Measurements from ENCODE around the gene ACSS1. TPM values are rescaled to one million over a fixed set of nuclear protein-coding genes. Genes with fewer than 3 reads are reported as not detected.

ACSS1 gene
- total RNA-seq, 1 donor from 2014 or later, result not detected

GRCh38 chr20:25099601-25100140, 41.7 kb upstream of the ACSS1 start:
- Mint-ChIP-seq H3K9me3 (peaks cover 6% of the 10 kb centered on the region), H3K4me3 (no peak overlapping the region)
- TF ChIP-seq EZH2phosphoT487 (IDR thresholded peaks at IDR 0.05) (no peak), EZH2 (IDR thresholded peaks at IDR 0.05) (no peak)
- TF ChIP-seq, protein P1, sequence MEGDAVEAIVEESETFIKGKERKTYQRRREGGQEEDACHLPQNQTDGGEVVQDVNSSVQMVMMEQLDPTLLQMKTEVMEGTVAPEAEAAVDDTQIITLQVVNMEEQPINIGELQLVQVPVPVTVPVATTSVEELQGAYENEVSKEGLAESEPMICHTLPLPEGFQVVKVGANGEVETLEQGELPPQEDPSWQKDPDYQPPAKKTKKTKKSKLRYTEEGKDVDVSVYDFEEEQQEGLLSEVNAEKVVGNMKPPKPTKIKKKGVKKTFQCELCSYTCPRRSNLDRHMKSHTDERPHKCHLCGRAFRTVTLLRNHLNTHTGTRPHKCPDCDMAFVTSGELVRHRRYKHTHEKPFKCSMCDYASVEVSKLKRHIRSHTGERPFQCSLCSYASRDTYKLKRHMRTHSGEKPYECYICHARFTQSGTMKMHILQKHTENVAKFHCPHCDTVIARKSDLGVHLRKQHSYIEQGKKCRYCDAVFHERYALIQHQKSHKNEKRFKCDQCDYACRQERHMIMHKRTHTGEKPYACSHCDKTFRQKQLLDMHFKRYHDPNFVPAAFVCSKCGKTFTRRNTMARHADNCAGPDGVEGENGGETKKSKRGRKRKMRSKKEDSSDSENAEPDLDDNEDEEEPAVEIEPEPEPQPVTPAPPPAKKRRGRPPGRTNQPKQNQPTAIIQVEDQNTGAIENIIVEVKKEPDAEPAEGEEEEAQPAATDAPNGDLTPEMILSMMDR (IDR thresholded peaks at IDR 0.05), result no peak

DNA sequence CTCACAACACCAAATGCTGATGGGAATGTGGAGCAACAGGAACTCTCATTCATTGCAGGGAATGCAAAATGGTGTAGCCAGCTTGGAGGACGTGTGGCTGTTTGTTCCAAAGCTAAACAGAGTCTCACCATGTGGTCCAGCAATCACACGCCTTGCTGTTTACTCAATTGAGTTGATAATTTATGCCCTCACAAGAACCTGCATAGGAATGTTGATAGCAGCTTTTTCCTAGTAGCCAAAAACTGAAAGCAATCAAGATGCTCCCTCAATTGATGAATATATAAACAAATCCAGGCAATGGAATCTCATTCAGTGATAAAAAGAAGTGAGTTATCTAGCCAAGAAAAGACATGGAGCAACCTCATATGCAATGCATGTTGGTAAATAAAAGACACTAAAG, 39.6 kb upstream of the ACSS1 start:
- H3K9ac ChIP-seq, result no peak overlapping the region
- no peak for DNase-seq (ENCODE audit: low spot score)
- no peak overlapping the region for H3K4me3 Mint-ChIP-seq
- H3K79me2 ChIP-seq (ENCODE audit: low read depth), result no peaks in the 10 kb centered on the region
- H3K36me3 ChIP-seq, result no peaks in the 10 kb centered on the region
- H4K20me1 ChIP-seq (ENCODE audit: low read depth), result no peaks in the 10 kb centered on the region
- no peaks in the 10 kb centered on the region for H3K36me3 Mint-ChIP-seq
- no peaks in the 10 kb centered on the region for H3K27me3 ChIP-seq
- peaks cover 5% of the 10 kb centered on the region for H3K4me1 Mint-ChIP-seq
- H2AFZ ChIP-seq (replicated peaks), result no peak overlapping the region
- peaks cover 10% of the 10 kb centered on the region for H3K4me1 ChIP-seq
- no peak overlapping the region for H3K27ac Mint-ChIP-seq
- no peak for TF ChIP-seq EZH2 (IDR thresholded peaks at IDR 0.05)
- TF ChIP-seq EZH2phosphoT487 (IDR thresholded peaks at IDR 0.05), result no peak
- TF ChIP-seq, protein P1 (IDR thresholded peaks at IDR 0.05), result no peak
- no peak overlapping the region for H3K4me3 ChIP-seq
- peaks cover 3% of the 10 kb centered on the region for H3K27me3 Mint-ChIP-seq (ENCODE audit: insufficient read depth, low read depth)
- no peaks in the 10 kb centered on the region for H3F3A ChIP-seq (ENCODE audit: low read depth)
- H3K27ac ChIP-seq, result no peak overlapping the region
- no peaks in the 10 kb centered on the region for H3K9me3 Mint-ChIP-seq
- H3K4me2 ChIP-seq, result no peak overlapping the region
- no peaks in the 10 kb centered on the region for H3K9me3 ChIP-seq (ENCODE audit: low read depth)

More at GRCh38 chr20:25099601-25100140, 41.7 kb upstream of the ACSS1 start:
- H3K4me3 ChIP-seq, result no peak overlapping the region
- H3K4me1 Mint-ChIP-seq, result peaks cover 3% of the 10 kb centered on the region
- no peaks in the 10 kb centered on the region for H3F3A ChIP-seq (ENCODE audit: low read depth)
- no peaks in the 10 kb centered on the region for H4K20me1 ChIP-seq (ENCODE audit: low read depth)
- H3K27ac Mint-ChIP-seq, result no peak overlapping the region
- no peak overlapping the region for H3K9ac ChIP-seq
- no peak overlapping the region for H3K4me2 ChIP-seq
- H3K36me3 Mint-ChIP-seq, result no peaks in the 10 kb centered on the region
- no peaks in the 10 kb centered on the region for H3K79me2 ChIP-seq (ENCODE audit: low read depth)
- no peak overlapping the region for H2AFZ ChIP-seq (replicated peaks)
- H3K27ac ChIP-seq, result no peak overlapping the region
- no peaks in the 10 kb centered on the region for H3K9me3 ChIP-seq (ENCODE audit: low read depth)
- H3K4me1 ChIP-seq, result peaks cover 10% of the 10 kb centered on the region
- H3K27me3 Mint-ChIP-seq (ENCODE audit: insufficient read depth, low read depth), result peaks cover 3% of the 10 kb centered on the region
- no peak for DNase-seq (ENCODE audit: low spot score)
- H3K36me3 ChIP-seq, result no peaks in the 10 kb centered on the region
- H3K27me3 ChIP-seq, result no peaks in the 10 kb centered on the region

DNA sequence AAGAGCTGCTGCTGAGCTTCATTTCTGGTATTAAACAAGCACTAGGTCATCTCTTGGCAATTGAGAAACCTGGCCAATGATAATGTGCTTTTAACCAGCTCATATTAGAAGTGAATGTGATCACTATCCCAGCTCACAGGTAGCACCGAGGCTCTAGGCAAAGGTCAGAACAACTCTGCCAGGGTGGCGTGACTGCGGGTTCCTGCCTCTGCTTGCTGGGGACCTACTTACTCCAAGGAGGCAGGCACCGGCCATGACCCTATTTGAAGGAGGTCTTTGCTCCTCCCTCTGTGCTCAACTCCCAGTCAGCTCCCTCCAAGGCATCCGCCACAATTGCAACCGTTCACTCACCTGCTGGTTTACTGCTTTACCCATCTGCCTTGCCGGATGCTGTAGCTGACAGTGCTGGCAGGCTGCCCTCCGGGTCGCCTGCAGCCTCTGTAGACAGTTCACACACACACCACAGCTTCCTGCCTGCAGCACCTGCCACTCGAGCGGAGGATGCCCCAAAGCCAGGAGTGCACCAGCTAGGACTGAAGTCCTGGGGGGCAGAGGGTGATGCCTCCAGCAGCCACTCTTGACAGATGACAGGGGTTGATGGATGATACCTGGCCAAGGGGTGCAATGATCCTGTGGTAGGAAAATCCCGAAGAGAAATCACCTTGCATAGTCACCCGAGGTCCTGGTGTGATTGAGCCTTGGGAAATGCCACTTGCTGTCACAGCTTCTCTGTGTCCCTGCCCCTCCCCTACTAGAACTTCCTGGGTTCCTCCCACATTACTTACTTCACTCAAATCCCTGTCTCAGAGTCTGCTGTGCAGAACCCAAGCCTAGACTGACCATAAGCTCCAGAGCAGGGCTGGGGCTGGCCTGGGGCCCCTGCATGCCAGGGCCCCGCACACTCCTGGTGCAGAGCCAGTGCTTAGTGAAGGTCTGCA, 32.8 kb upstream of the ACSS1 start:
- Mint-ChIP-seq H3K27me3 (ENCODE audit: insufficient read depth, low read depth) (peaks cover 16% of the 10 kb centered on the region), H3K4me1 (peaks cover 6% of the 10 kb centered on the region), H3K9me3 (peaks cover 4% of the 10 kb centered on the region), H3K27ac (no peak overlapping the region), H3K36me3 (no peaks in the 10 kb centered on the region), H3K4me3 (no peak overlapping the region)
- Histone ChIP-seq H3K79me2 (ENCODE audit: low read depth) (no peaks in the 10 kb centered on the region), H3K27ac (no peak overlapping the region), H3K9ac (no peak overlapping the region), H3K4me2 (no peak overlapping the region), H3F3A (ENCODE audit: low read depth) (no peaks in the 10 kb centered on the region), H4K20me1 (ENCODE audit: low read depth) (no peaks in the 10 kb centered on the region), H2AFZ (replicated peaks) (no peak overlapping the region), H3K27me3 (peaks cover 65% of the 10 kb centered on the region), H3K9me3 (ENCODE audit: low read depth) (no peaks in the 10 kb centered on the region), H3K4me3 (no peak overlapping the region), H3K4me1 (no peaks in the 10 kb centered on the region), H3K36me3 (no peaks in the 10 kb centered on the region)
- no peak for DNase-seq (ENCODE audit: low spot score)
- TF ChIP-seq EZH2phosphoT487 (IDR thresholded peaks at IDR 0.05), result no peak
- TF ChIP-seq EZH2 (IDR thresholded peaks at IDR 0.05), result no peak
- TF ChIP-seq, protein P1 (IDR thresholded peaks at IDR 0.05), result no peak

Data from neural progenitor cell (in vitro differentiated cells).